Gastrocnemius medialis (tissue), 4 donors: ENCODE measurements around the gene PRKCH. TPM values are rescaled to one million over a fixed set of nuclear protein-coding genes. Genes with fewer than 3 reads are reported as not detected.

Source experiments
- ATAC-seq, 2 donors: fragments of 150-250 bp; one replicate each; pipeline ENCODE4 v1.9.1; 2016
- DNase-seq, 2 donors: peaks; one replicate each; pipeline ENCODE4 v3.0.0-alpha.2; 2019
- H3K27ac ChIP-seq, 4 donors: fragments of 200-600 bp; sonication (generic); 1 replicate in 1 of 4; 2 replicates in 3 of 4; pipeline ENCODE4 v1.5.1; 2016 to 2018; ENCODE audit warnings: mild to moderate bottlenecking in 2 of 4, moderate library complexity in 1 of 4
- H3K27me3 ChIP-seq, 3 donors: fragments of 200-600 bp; sonication (generic) in 2 of 3; 1 replicate in 1 of 3; 2 replicates in 2 of 3; pipeline versions ENCODE4 v1.5.1 to v1.6.0; 2016 to 2019; ENCODE audit warnings: mild to moderate bottlenecking in 1 of 3, moderate library complexity in 1 of 3
- H3K36me3 ChIP-seq, 2 donors: fragments of 200-600 bp; sonication (generic) in 1 of 2; one replicate each; pipeline ENCODE4 v1.5.1; 2017 to 2018
- H3K4me1 ChIP-seq, 2 donors: fragments of 200-600 bp; sonication (generic) in 1 of 2; one replicate each; pipeline ENCODE4 v1.5.1; 2016 to 2017; ENCODE audit warnings: mild to moderate bottlenecking in 2 of 2
- H3K4me3 ChIP-seq, 4 donors: fragments of 200-600 bp; sonication (generic) in 3 of 4; 1 replicate in 1 of 4; 2 replicates in 3 of 4; pipeline ENCODE4 v1.5.1; 2016 to 2019; ENCODE audit warnings: mild to moderate bottlenecking in 2 of 4
- H3K9me3 ChIP-seq, 3 donors: fragments of 200-600 bp; sonication (generic) in 2 of 3; 1 replicate in 1 of 3; 2 replicates in 2 of 3; pipeline ENCODE4 v1.5.1; 2016 to 2019
- CTCF ChIP-seq, 5 experiments: fragments of 450-650 bp in 3 of 5; fragments of 200-600 bp in 2 of 5; sonication (generic) in 2 of 5; IDR thresholded peaks in 4 of 5; conservative IDR thresholded peaks in 1 of 5; 1 replicate in 4 of 5; 2 replicates in 1 of 5; pipeline ENCODE4 v1.5.1; 2016 to 2019; ENCODE audit warnings: antibody characterized with exemption in 5 of 5, mild to moderate bottlenecking in 3 of 5, moderate library complexity in 3 of 5
- POLR2A ChIP-seq, 2 donors: fragments of 450-650 bp; IDR thresholded peaks; one replicate each; pipeline ENCODE4 v1.6.1; 2017; ENCODE audit warnings: antibody characterized with exemption in 2 of 2, mild to moderate bottlenecking in 2 of 2, moderate library complexity in 2 of 2
- in situ Hi-C, 4 donors: fragments of 200-750 bp; cut with MboI; loops; one replicate each; pipeline versions ENCODE4 v1.15.0 to v1.8.0; 2017; ENCODE audit warnings: low sequenced_read_pairs in 4 of 4
- intact Hi-C: fragments of 100-400 bp; cut with DNase I; formaldehyde crosslinking; loops from one replicate; pipeline ENCODE4 v1.15.1; 2023; ENCODE audit warnings: low total_unique reads
- total RNA-seq, 4 donors: library from RNA; depleted of rRNA; stranded (reverse); fragments of >200 nt; gene quantifications; one replicate each; pipeline versions ENCODE4 v1.1.0 to v1.2.3, GENCODE V29; 2016

PRKCH gene
- total RNA-seq, 4 donors from 2014 or later = 11.3 to 32.4 (median 16.6) TPM

GRCh38 chr14:61331992-61332657, 10.7 kb downstream of the PRKCH start:
- intact Hi-C loops (no loop called here), in situ Hi-C loops (no loop called here)
- no peaks in the 10 kb centered on the region for H3K27me3 ChIP-seq
- no peaks in the 10 kb centered on the region for H3K36me3 ChIP-seq
- DNase-seq (no peak), ATAC-seq (no peak)
- peaks cover 0 to 11% of the 10 kb centered on the region in 2 donors for H3K4me1 ChIP-seq
- H3K9me3 ChIP-seq = no peaks in the 10 kb centered on the region
- no peak overlapping the region for H3K4me3 ChIP-seq
- H3K27ac ChIP-seq = no peak overlapping the region
- no peak for TF ChIP-seq POLR2A (IDR thresholded peaks at IDR 0.05)
- no peak for TF ChIP-seq CTCF (IDR thresholded peaks at IDR 0.05 in 4 of 5, conservative IDR thresholded peaks at IDR 0.05 in 1 of 5)

GRCh38 chr14:61332658-61333029, 11.3 kb downstream of the PRKCH start:
- intact Hi-C loops (no loop called here), in situ Hi-C loops (no loop called here)
- Histone ChIP-seq H3K27ac (no peak overlapping the region), H3K27me3 (no peaks in the 10 kb centered on the region), H3K4me3 (no peak overlapping the region), H3K36me3 (no peaks in the 10 kb centered on the region), H3K9me3 (no peaks in the 10 kb centered on the region), H3K4me1 (peaks cover 0 to 11% of the 10 kb centered on the region in 2 donors)
- TF ChIP-seq POLR2A (IDR thresholded peaks at IDR 0.05) (no peak), CTCF (IDR thresholded peaks at IDR 0.05 in 4 of 5, conservative IDR thresholded peaks at IDR 0.05 in 1 of 5) (no peak)
- DNase-seq = no peak
- no peak for ATAC-seq

GRCh38 chr14:61333087-61333486, 11.7 kb downstream of the PRKCH start:
- intact Hi-C loops = no loop called here
- Histone ChIP-seq H3K4me3 (no peak overlapping the region), H3K27ac (peak overlapping the region in 1 of 4 donors; percentile 23), H3K27me3 (no peaks in the 10 kb centered on the region), H3K9me3 (no peaks in the 10 kb centered on the region), H3K4me1 (peaks cover 0 to 11% of the 10 kb centered on the region in 2 donors), H3K36me3 (no peaks in the 10 kb centered on the region)
- DNase-seq (no peak), ATAC-seq (no peak)
- TF ChIP-seq POLR2A (IDR thresholded peaks at IDR 0.05) = no peak
- no peak for TF ChIP-seq CTCF (IDR thresholded peaks at IDR 0.05 in 4 of 5, conservative IDR thresholded peaks at IDR 0.05 in 1 of 5)
- in situ Hi-C loops = no loop called here

GRCh38 chr14:61334197-61334701, 12.9 kb downstream of the PRKCH start:
- H3K27me3 ChIP-seq = no peaks in the 10 kb centered on the region
- intact Hi-C loops (no loop called here), in situ Hi-C loops (no loop called here)
- no peaks in the 10 kb centered on the region for H3K36me3 ChIP-seq
- H3K27ac ChIP-seq = peak overlapping the region in 2 of 4 donors; percentile 7 to 48
- TF ChIP-seq CTCF (IDR thresholded peaks at IDR 0.05 in 4 of 5, conservative IDR thresholded peaks at IDR 0.05 in 1 of 5) (no peak), POLR2A (IDR thresholded peaks at IDR 0.05) (no peak)
- H3K4me1 ChIP-seq = peaks cover 0 to 11% of the 10 kb centered on the region in 2 donors
- no peak for ATAC-seq
- no peak overlapping the region for H3K4me3 ChIP-seq
- DNase-seq = no peak
- no peaks in the 10 kb centered on the region for H3K9me3 ChIP-seq
